Mammary epithelial cell (primary cell): Measurements from ENCODE around the gene ZNF672.
"Not testable (repeated sequence)": the region's sequence is repeated elsewhere in the genome, so short reads cannot be mapped to it uniquely, and the experiment has no call there.

ENCODE experiments used
- EZH2 ChIP-seq: IDR thresholded peaks from 2 replicates; pipeline ENCODE4 v1.6.1; 2012; ENCODE audit warnings: low read length, inconsistent platforms, borderline replicate concordance
- TF ChIP-seq, protein P1 (sequence below), 2 donors: IDR thresholded peaks in 1 of 2; conservative IDR thresholded peaks in 1 of 2; 2 replicates each; pipeline ENCODE4 v1.5.1; 2011 to 2012; ENCODE audit warnings: inconsistent platforms in 2 of 2, low read length in 2 of 2, mild to moderate bottlenecking in 2 of 2, control low read depth in 1 of 2, low read depth in 1 of 2; ENCODE audit not compliant: insufficient read depth in 1 of 2; ENCODE audit errors: extremely low read depth in 1 of 2

DNA sequence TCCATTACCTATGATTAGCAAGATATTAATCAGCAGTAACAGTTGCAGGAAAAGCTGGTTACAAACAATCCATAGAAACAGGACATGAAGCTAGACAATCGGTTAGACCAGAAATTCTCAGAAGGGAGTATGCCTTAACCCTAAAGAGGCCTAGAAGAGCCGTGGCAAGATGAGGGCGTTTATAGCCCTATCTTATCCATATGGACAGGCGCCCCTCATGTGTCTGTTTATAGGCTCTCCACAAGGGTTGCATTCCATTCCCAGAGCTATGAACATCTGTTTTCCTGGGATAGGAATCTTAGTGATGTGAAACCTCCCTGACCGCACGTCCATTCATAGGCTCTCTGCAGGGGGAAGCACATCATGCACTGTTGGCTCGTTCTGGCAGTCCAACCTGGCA lies 44.4 kb downstream of the ZNF672 start:
- TF ChIP-seq, protein P1, sequence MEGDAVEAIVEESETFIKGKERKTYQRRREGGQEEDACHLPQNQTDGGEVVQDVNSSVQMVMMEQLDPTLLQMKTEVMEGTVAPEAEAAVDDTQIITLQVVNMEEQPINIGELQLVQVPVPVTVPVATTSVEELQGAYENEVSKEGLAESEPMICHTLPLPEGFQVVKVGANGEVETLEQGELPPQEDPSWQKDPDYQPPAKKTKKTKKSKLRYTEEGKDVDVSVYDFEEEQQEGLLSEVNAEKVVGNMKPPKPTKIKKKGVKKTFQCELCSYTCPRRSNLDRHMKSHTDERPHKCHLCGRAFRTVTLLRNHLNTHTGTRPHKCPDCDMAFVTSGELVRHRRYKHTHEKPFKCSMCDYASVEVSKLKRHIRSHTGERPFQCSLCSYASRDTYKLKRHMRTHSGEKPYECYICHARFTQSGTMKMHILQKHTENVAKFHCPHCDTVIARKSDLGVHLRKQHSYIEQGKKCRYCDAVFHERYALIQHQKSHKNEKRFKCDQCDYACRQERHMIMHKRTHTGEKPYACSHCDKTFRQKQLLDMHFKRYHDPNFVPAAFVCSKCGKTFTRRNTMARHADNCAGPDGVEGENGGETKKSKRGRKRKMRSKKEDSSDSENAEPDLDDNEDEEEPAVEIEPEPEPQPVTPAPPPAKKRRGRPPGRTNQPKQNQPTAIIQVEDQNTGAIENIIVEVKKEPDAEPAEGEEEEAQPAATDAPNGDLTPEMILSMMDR (conservative IDR thresholded peaks at IDR 0.05 in 1 of 2, IDR thresholded peaks at IDR 0.05 in 1 of 2; ENCODE audit: extremely low read depth in 1 of 2, insufficient read depth in 1 of 2, low read depth in 1 of 2, low read length in 2 of 2), result not testable (repeated sequence)
- not testable (repeated sequence) for TF ChIP-seq EZH2
